Muscle layer of duodenum (tissue), 2 donors: ENCODE measurements around the gene C3orf22.
"Not testable (repeated sequence)": the region's sequence is repeated elsewhere in the genome, so short reads cannot be mapped to it uniquely, and the experiment has no call there.

Experiments used
- H3K27ac ChIP-seq: one replicate; pipeline ENCODE4 v1.7.0; 2013; ENCODE audit warnings: mild to moderate bottlenecking, low read length
- H3K27me3 ChIP-seq: one replicate; pipeline ENCODE4 v1.7.0; 2013; ENCODE audit warnings: low read depth, mild to moderate bottlenecking, control low read depth, low read length
- H3K36me3 ChIP-seq, 2 donors: one replicate each; pipeline ENCODE4 v1.7.0; 2013; ENCODE audit warnings: low read length in 2 of 2, control low read depth in 1 of 2, mild to moderate bottlenecking in 1 of 2; ENCODE audit not compliant: insufficient read depth in 2 of 2, control insufficient read depth in 1 of 2
- H3K4me1 ChIP-seq, 2 donors: one replicate each; pipeline ENCODE4 v1.7.0; 2013; ENCODE audit warnings: low read length in 2 of 2, mild to moderate bottlenecking in 2 of 2, control low read depth in 1 of 2, moderate library complexity in 1 of 2; ENCODE audit not compliant: insufficient read depth in 2 of 2, control insufficient read depth in 1 of 2
- H3K4me3 ChIP-seq, 2 donors: one replicate each; pipeline ENCODE4 v1.7.0; 2013; ENCODE audit warnings: low read length in 2 of 2, low read depth in 1 of 2, mild to moderate bottlenecking in 1 of 2
- H3K9me3 ChIP-seq, 2 donors: one replicate each; pipeline ENCODE4 v1.7.0; 2013; ENCODE audit warnings: low read length in 2 of 2, control low read depth in 1 of 2, mild to moderate bottlenecking in 1 of 2; ENCODE audit not compliant: control insufficient read depth in 1 of 2
- donor health status: healthy.

Gene C3orf22

GRCh38 chr3:126558336-126559071, at the start of gene C3orf22:
Gene C3orf22 (minus strand): TSS chr3:126558932. CDS start chr3:126553390, 5,542 bp downstream.
- Histone ChIP-seq H3K36me3 (no peaks in the 10 kb centered on the region), H3K27me3 (no peaks in the 10 kb centered on the region), H3K4me1 (no peaks in the 10 kb centered on the region), H3K9me3 (peaks cover 4 to 5% of the 10 kb centered on the region in 2 donors), H3K27ac (no peak within 1 kb of the TSS), H3K4me3 (no peak within 1 kb of the TSS)

DNA sequence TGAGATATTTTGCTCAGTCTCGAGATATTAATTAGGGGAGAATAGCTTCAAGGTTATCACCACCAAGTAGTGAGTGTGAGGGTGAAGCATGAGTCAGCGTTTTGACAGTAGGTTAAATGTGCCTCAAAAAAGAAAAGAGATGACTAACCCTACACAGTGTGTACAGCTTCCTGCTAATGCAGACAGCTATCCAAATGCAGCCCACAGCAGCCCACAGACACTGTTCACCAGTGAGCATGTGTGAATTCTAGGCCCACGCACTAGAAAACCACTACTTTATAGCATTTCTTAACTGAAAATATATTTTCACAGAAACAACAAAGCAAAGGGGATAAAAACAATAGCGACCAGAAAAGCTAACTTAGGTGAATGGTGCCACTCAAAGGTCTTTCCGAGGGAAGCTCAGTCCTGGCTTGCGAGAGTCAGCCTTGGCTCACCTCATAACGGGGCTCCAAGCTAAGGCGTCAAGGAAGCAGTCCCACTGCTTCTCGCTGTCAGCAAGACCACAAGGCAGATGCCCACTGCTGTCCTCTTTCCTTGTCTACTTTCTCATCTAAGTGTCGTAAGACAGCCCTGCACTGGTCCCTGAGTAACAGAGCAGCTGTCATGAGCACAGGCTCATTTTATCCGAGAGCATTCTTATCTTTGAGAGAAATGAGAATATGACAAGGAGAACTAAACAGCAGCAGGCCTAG, 48.6 kb upstream of the C3orf22 start:
- Histone ChIP-seq H3K36me3 (peaks cover 27 to 66% of the 10 kb centered on the region in 2 donors), H3K27ac (no peak overlapping the region)

DNA sequence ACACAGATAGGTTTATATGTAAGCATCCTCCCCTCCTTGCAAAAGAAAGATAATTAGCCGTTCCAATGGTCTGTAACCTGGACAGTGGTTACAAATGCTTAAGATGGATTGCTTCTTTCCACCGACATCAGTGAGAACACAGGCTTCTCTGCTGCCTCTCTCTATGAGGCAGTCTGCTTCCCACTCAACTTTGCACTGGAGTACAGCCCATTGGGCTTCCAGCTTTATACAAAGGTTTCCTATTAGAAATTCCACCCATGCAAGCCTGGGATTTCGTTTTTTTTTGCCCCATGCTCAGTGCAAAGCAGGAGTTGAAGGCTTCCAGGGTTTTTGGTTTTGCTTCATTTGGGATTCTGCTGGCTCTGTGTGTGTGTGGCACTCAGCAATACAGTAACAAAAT, 47.3 kb upstream of the C3orf22 start:
- no peaks in the 10 kb centered on the region for H3K27me3 ChIP-seq
- H3K9me3 ChIP-seq: no peaks in the 10 kb centered on the region
- no peaks in the 10 kb centered on the region for H3K4me1 ChIP-seq
- H3K27ac ChIP-seq: no peak overlapping the region
- H3K4me3 ChIP-seq: no peak overlapping the region
- peaks cover 27 to 59% of the 10 kb centered on the region in 2 donors for H3K36me3 ChIP-seq

More for the DNA sequence above, 48.6 kb upstream of the C3orf22 start:
- H3K4me3 ChIP-seq: no peak overlapping the region
- no peaks in the 10 kb centered on the region for H3K4me1 ChIP-seq
- no peaks in the 10 kb centered on the region for H3K9me3 ChIP-seq
- no peaks in the 10 kb centered on the region for H3K27me3 ChIP-seq

GRCh38 chr3:126604691-126605090, 46.0 kb upstream of the C3orf22 start:
- Histone ChIP-seq H3K36me3 (peaks cover 19 to 47% of the 10 kb centered on the region in 2 donors), H3K4me3 (no peak overlapping the region), H3K4me1 (no peaks in the 10 kb centered on the region), H3K27ac (no peak overlapping the region), H3K9me3 (no peaks in the 10 kb centered on the region), H3K27me3 (no peaks in the 10 kb centered on the region)

GRCh38 chr3:126599101-126599500, 40.4 kb upstream of the C3orf22 start:
- Histone ChIP-seq H3K27me3 (no peaks in the 10 kb centered on the region), H3K27ac (no peak overlapping the region), H3K9me3 (no peaks in the 10 kb centered on the region), H3K4me1 (no peaks in the 10 kb centered on the region), H3K4me3 (no peak overlapping the region), H3K36me3 (peaks cover 0 to 8% of the 10 kb centered on the region in 2 donors)

DNA sequence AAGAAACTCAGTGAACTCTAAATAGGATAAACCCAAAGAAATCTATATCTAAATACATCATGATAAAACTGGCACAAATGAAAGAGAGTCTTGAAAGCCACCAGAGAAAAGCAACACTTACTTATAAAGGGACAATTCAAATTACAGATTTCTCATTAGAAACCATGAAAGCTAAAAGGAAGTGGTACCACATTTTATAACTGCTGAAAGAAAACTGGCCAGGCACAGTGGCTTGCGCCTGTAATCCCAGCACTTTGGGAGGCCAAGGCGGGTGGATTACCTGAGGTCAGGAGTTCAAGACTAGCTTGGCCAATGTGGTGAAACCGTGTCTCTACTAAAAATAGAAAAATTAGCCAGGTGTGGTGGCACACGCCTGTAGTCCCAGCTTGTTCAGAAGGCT, 36.7 kb upstream of the C3orf22 start:
- not testable (repeated sequence) for H3K4me1 ChIP-seq, H3K27me3 ChIP-seq, H3K4me3 ChIP-seq, H3K27ac ChIP-seq, H3K36me3 ChIP-seq, H3K9me3 ChIP-seq

DNA sequence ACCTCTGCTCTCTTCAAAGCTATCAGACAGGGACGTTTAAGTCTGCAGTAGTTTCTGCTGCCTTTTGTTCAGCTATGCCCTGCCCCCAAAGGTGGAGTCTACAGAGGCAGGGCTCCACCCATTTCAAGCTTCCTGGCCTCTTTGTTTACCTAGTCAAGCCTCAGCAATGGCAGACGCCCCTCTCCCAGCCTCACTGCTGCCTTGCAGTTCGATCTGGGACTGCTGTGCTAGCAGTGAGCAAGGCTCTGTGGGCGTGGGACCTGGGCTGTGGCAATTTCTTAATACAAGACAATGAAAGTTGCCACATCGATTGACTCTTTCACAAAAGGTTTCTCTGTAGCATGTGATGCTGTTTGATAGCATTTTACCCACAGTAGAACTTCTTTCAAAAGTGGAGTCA, 32.8 kb upstream of the C3orf22 start:
- H3K36me3 ChIP-seq, H3K4me3 ChIP-seq, H3K4me1 ChIP-seq, H3K27me3 ChIP-seq, H3K27ac ChIP-seq, H3K9me3 ChIP-seq: not testable (repeated sequence)

DNA sequence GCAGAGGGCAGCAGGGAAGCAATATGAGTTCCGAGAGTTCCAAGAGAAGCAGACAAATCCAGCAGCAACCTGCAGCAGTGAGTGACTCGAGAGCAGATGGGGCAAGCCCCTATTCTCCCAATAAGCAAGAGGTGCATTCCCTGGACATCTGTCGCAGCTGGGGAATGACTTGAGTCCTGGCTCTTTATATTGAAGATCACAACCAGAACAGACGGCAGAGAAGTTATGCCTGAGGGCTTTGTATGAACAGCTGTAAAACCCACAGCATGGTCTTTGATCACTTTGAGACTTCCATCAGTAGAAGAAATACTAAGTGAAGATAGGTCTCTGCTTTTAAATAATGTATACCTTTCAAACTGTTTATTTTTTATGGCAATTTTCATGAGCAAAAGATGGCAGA, 23.6 kb upstream of the C3orf22 start:
- no peak overlapping the region for H3K4me3 ChIP-seq
- H3K27ac ChIP-seq: no peak overlapping the region
- H3K27me3 ChIP-seq: no peaks in the 10 kb centered on the region
- H3K36me3 ChIP-seq: no peaks in the 10 kb centered on the region
- H3K9me3 ChIP-seq: peaks cover 0 to 4% of the 10 kb centered on the region in 2 donors
- no peaks in the 10 kb centered on the region for H3K4me1 ChIP-seq

DNA sequence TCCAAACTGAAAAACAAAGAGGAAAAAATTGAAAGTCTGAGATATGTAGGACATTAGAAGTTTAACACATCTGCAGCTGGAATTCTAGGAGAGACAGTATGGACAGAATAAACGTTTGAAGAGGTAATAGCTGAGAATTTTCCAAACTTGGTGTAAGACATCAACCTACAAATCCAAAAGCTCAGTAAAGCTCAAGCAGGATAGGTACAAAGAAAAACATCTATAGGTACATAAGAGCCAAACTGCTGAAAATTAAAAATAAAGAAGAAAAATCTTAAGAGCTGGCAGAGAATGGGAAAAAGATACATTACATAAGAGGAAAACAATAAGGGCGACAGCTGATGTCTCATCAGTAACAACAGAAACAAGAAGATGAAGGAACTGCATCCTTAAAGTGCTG, 22.8 kb upstream of the C3orf22 start:
- no peaks in the 10 kb centered on the region for H3K27me3 ChIP-seq
- no peak overlapping the region for H3K4me3 ChIP-seq
- no peak overlapping the region for H3K27ac ChIP-seq
- no peaks in the 10 kb centered on the region for H3K36me3 ChIP-seq
- H3K9me3 ChIP-seq: peaks cover 0 to 4% of the 10 kb centered on the region in 2 donors
- no peaks in the 10 kb centered on the region for H3K4me1 ChIP-seq

- no peak overlapping the region for H3K27ac ChIP-seq
- no peaks in the 10 kb centered on the region for H3K4me1 ChIP-seq
- H3K36me3 ChIP-seq: no peaks in the 10 kb centered on the region
- H3K4me3 ChIP-seq: no peak overlapping the region
- H3K9me3 ChIP-seq: peaks cover 0 to 4% of the 10 kb centered on the region in 2 donors
- H3K27me3 ChIP-seq: no peaks in the 10 kb centered on the region
Measured at GRCh38 chr3:126580746-126581145, 22.0 kb upstream of the C3orf22 start.

GRCh38 chr3:126578702-126579101, 20.0 kb upstream of the C3orf22 start:
- no peak overlapping the region for H3K4me3 ChIP-seq
- H3K9me3 ChIP-seq: peaks cover 0 to 4% of the 10 kb centered on the region in 2 donors
- no peak overlapping the region for H3K27ac ChIP-seq
- H3K27me3 ChIP-seq: no peaks in the 10 kb centered on the region
- H3K4me1 ChIP-seq: no peaks in the 10 kb centered on the region
- H3K36me3 ChIP-seq: no peaks in the 10 kb centered on the region
